LoVo (cell line): ENCODE data around the gene TMEM219.
"Not testable (repeated sequence)": the region's sequence is repeated elsewhere in the genome, so short reads cannot be mapped to it uniquely, and the experiment has no call there.

Experiments used
- DNase-seq: peaks from one replicate; pipeline ENCODE4 v3.0.0-alpha.2; 2016; ENCODE audit warnings: low spot score

Gene TMEM219

DNA sequence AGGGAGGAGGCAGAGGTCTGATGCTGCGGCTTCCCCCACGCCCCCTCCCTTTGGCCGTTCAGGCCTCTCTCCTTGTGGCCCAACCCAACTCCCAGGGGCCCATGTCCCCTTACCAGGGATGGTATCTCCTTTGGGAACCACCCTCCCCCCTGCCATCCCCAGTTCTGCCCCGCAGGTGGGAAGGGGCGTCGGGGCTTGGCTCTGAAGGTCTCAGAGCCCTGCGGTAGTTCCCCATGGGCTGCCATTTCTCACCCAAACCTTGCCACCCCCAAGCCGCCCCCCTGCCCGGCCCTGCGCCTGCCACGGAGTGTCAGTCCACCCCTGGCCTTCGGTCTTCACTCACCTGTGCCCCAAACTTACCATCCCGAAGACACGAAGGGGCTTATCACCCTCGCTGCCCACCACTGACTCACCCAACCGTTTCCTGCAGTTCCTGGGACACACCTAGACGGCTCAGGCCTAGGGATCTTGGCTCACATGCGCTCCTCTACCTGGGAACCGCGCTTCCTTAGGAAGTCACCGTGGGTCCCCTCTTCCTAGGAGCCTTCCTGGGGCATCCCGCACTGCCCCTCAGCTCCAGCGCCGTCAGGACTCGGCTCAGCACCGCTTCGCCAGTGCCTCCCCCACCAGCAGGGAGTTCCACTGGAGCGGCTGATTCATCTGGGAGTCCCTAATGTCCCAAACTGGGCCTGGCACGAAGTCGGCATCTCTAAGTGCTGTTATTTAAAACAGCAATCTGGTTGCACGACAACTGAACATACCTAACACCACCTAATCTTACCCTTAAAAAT is 50.0 kb downstream of the TMEM219 start:
- DNase-seq, result no peak

DNA sequence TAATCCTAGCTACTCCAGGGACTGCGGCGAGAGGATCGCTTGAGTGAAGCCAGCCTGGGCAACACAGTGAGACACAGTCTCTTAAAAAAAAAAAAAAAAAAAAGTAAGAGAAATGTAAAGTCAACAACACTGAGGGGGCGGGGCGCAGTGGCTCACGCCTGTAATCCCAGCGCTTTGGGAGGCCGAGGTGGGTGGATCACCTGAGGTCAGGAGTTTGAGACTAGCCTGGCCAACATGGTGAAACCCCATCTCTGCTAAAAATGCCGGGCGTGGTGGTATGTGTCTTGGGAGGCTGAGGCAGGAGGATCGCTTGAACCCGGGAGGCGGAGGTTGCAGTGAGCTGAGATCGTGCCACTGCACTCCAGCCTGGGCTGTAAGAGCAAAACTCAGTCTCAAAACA is 50.7 kb downstream of the TMEM219 start:
- DNase-seq, result not testable (repeated sequence)

DNA sequence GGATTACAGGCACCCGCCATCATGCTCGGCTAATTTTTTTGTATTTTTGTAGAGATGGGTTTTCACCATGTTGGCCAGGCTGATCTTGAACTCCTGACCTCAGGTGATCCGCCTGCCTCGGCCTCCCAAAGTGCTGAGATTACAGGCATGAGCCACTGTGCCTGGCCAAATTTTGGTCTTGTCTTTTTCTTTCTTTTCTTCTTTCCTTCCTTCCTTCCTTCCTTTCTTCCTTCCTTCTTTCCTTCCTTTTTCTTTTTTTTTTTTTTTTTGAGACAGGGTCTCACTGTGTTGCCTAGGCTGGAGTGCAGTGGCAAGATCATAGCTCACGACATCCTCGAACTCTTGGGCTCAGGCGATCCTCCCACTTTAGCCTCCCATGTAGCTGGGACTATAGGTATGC is 53.6 kb downstream of the TMEM219 start:
- not testable (repeated sequence) for DNase-seq

DNA sequence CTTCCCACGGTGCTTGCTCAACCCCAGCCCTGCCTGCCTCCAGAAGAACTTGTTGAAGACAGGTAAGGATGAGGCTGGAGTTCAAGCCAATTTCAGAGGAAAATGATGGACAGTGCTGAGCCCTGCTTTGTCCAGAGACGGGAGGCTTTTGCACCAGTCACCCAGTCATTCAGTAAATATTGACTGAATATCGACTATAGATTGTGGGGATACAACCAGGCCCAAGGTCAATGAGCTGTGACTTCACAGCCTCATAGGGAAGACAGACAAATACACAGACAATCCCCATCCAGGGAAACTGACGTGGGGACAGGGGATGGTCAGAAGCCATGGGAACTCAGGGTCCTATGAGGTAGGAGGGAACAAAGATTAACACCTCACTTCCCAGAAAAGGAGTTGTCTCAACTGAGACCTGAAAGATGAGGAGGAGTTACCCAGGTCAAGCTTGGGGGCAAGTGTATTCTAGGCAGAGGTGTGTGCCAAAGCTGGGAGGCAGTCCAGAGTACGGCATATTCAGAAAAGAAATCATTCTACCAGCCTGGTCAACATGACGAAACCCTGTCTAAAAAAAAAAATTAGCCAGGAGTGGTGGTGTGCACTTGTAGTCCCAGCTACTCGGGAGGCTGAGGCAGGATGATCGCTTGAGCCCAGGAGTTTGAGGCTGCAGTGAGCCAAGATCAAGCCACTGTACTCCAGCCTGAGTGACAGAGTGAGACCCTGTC is 54.8 kb downstream of the TMEM219 start:
- DNase-seq, result no peak

DNA sequence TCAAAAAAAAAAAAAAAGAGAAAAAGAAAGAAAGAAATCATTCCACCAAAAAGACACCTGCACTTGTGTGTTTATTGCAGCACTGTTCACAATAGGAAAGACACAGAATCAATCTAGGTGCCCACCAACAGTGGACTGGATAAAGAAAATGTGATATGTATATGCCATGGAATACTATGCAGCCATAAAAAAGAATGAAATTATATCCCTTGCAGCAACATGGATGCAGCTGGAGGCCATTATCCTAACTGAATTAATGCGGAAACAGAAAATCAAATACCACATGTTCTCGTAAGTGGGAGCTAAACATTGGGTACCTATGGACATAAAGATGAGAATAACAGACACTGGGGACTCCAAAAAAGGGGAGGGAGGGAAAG is 55.4 kb downstream of the TMEM219 start:
- no peak for DNase-seq

DNA sequence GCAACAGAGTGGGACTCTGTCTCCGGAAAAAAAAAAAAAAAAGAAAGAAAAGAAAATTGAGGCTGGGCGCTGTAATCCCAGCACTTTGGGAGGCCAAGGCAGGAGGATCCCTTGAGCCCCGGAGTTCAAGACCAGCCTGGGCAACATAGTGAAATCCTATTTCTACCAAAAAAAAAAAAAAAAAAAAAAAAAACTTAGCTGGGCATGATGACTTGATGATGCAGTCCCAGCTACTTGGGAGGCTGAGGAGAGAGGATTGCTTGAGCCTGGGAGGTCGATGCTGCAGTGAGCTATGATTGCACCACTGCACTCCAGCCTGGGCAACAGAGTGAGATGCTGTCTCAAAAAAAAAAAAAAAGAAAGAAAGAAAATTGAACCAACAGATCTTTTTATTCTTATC is 56.1 kb downstream of the TMEM219 start:
- DNase-seq, result not testable (repeated sequence)

DNA sequence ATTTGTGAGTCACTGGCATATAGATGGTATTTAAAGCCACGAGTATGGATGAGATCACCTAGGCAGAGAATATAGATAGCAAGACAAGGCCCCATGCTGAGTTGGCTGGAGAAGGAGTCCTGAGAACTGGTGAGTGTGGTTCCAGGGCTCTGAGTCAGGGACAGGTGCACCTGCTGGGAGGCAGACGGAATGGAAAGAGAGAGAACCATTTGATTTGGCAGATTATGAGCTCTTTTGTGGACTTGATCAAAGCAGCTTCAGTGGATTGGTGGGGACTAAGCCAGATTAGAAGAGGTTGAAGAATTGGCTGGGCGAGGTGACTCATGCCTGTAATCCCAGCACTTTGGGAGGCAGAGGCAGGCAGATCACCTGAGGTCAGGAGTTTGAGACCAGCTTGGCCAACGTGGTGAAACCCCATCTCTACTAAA is 56.9 kb downstream of the TMEM219 start:
- no peak for DNase-seq
